ENCODE data around the gene TM4SF4. TPM values are rescaled to one million over a fixed set of nuclear protein-coding genes. Genes with fewer than 3 reads are reported as not detected.

The TM4SF4 gene
- total RNA-seq, 1 donor from 2014 or later = 0.29 TPM

- DNase-seq (ENCODE audit: low read depth) = no peak
- TF ChIP-seq CTCF (conservative IDR thresholded peaks at IDR 0.05; ENCODE audit: low read depth, low read length) = no peak
- H3K4me3 ChIP-seq (ENCODE audit: low read depth, low read length) = no peak overlapping the region
Measured at GRCh38 chr3:149515249-149515648, 40.8 kb downstream of the TM4SF4 start.

GRCh38 chr3:149516920-149517319 is 42.4 kb downstream of the TM4SF4 start:
- H3K4me3 ChIP-seq (ENCODE audit: low read depth, low read length) = no peak overlapping the region
- no peak for DNase-seq (ENCODE audit: low read depth)
- TF ChIP-seq CTCF (conservative IDR thresholded peaks at IDR 0.05; ENCODE audit: low read depth, low read length) = no peak

- H3K4me3 ChIP-seq (ENCODE audit: low read depth, low read length) = no peak overlapping the region
- no peak for TF ChIP-seq CTCF (conservative IDR thresholded peaks at IDR 0.05; ENCODE audit: low read depth, low read length)
- DNase-seq (ENCODE audit: low read depth) = no peak
Measured at GRCh38 chr3:149519912-149520311, 45.4 kb downstream of the TM4SF4 start.

- TF ChIP-seq CTCF (conservative IDR thresholded peaks at IDR 0.05; ENCODE audit: low read depth, low read length) = no peak
- no peak for DNase-seq (ENCODE audit: low read depth)
- H3K4me3 ChIP-seq (ENCODE audit: low read depth, low read length) = no peak overlapping the region
Measured at GRCh38 chr3:149523512-149524299, 49.2 kb downstream of the TM4SF4 start.

- peak; percentile 58 for TF ChIP-seq CTCF (conservative IDR thresholded peaks at IDR 0.05; ENCODE audit: low read depth, low read length)
- no peak overlapping the region for H3K4me3 ChIP-seq (ENCODE audit: low read depth, low read length)
- no peak for DNase-seq (ENCODE audit: low read depth)
Measured at GRCh38 chr3:149527531-149528339, 53.2 kb downstream of the TM4SF4 start.

- no peak for DNase-seq (ENCODE audit: low read depth)
- no peak overlapping the region for H3K4me3 ChIP-seq (ENCODE audit: low read depth, low read length)
- no peak for TF ChIP-seq CTCF (conservative IDR thresholded peaks at IDR 0.05; ENCODE audit: low read depth, low read length)
Measured at GRCh38 chr3:149528340-149528650, 53.8 kb downstream of the TM4SF4 start.

Measured in epithelial cell of proximal tubule (primary cell).